Sigmoid colon (tissue), 3 donors: ENCODE measurements around the gene HOXB13.

Experiments
- CTCF ChIP-seq, 4 experiments: fragments of 450-650 bp in 3 of 4; fragments of 200-600 bp in 1 of 4; IDR thresholded peaks; one replicate each; pipeline ENCODE4 v1.5.1; 2016 to 2019; ENCODE audit warnings: antibody characterized with exemption in 4 of 4, mild to moderate bottlenecking in 3 of 4, moderate library complexity in 2 of 4
- POLR2A ChIP-seq, 2 donors: fragments of 450-650 bp; IDR thresholded peaks; one replicate each; pipeline ENCODE4 v1.6.1; 2016; ENCODE audit warnings: antibody characterized with exemption in 2 of 2, mild to moderate bottlenecking in 2 of 2, moderate library complexity in 2 of 2

- TF ChIP-seq CTCF (IDR thresholded peaks at IDR 0.05) (peak; percentile 47 to 92 (median 74)), POLR2A (IDR thresholded peaks at IDR 0.05) (no peak)
These were observed 50.2 kb downstream of the HOXB13 start for GRCh38 chr17:48678141-48678971.
